ENCODE measurements around the gene CELF4.
A peak's percentile ranks its signal among the peaks of the same experiment; 100 is the strongest.
"Not testable (repeated sequence)": the region's sequence is repeated elsewhere in the genome, so short reads cannot be mapped to it uniquely, and the experiment has no call there.

The CELF4 gene

DNA sequence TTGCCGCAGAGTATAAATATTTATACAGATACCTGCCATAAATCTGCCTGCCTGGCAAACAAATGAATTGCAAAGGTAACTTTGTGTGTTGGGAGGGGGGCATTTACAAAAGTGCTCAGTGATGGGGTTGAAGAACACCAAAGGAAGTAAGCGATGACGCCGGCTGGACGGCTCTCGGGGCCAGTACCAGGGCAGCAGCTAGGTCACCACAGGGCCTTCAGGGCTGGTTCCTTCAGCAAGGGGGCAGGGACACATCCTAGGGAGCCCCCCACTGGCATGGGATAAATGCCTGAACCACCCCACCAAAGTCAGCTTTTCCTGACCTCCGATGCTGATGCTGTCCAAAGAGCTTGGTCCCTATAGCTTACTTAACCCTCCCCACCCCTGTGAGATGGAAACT is 190.4 kb downstream of the CELF4 start:
- H3K4me3 ChIP-seq (ENCODE audit: low read depth, low read length) = no peak overlapping the region
- H3K9me3 ChIP-seq (ENCODE audit: control insufficient read depth, insufficient read depth, low read depth, low read length) = no peaks in the 10 kb centered on the region
- no peak overlapping the region for H3K27ac ChIP-seq (ENCODE audit: low read depth, low read length)
- 0 out of 2 replicates have a peak, but pooled peaks cover 3% of the 10 kb centered on the region for H3K4me1 ChIP-seq (ENCODE audit: control insufficient read depth, insufficient read depth, low read length)
- H3K27me3 ChIP-seq (ENCODE audit: control insufficient read depth, insufficient read depth, low read length) = peaks cover 87% of the 10 kb centered on the region
- H3K36me3 ChIP-seq (ENCODE audit: control insufficient read depth, insufficient read depth, low read length) = no peaks in the 10 kb centered on the region
- H3K9ac ChIP-seq (ENCODE audit: low read length) = no peak overlapping the region

DNA sequence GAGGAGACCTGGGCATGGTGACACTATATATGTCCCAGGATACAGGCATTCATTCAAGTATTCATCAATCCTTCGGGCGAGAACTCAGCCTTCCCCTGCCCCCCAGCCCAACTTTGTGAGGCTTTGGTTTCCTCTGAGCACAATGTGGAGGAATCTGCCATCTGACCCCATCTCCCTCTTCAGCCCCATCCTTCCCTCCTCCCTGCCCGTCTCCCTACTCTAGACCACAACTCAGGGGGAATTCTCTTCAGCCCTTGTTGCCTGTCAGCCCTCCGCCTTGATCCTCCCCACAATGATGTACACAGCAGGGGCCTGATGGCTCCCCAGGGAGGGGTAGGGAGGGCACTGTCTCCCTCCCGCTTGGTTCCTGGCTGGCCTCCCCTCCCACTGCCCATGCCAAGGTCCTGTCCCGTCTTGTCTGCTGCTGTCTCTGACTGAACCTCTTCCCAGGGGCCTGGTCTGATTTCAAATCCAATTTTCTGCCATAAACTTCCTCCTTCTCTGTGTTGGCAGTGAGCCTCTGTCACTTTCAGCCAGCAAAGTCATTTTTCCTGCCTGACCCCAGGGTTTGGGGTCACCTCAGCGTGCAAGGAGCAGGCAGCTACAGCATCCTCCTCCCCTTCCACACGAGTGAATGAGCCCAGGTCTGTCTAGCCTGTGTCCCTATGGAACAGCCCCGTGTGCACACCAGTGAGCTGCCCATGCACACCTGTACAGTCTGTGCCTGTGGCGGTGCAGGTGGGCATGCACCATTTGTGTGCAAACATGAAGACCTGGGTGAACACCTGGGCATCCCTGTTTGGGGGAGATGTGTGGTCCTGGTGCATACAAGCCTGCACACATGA is 197.3 kb downstream of the CELF4 start:
- no peaks in the 10 kb centered on the region for H3K36me3 ChIP-seq (ENCODE audit: control insufficient read depth, insufficient read depth, low read length)
- no peak overlapping the region for H3K4me3 ChIP-seq (ENCODE audit: low read depth, low read length)
- H3K27ac ChIP-seq (ENCODE audit: low read depth, low read length) = no peak overlapping the region
- H3K27me3 ChIP-seq (ENCODE audit: control insufficient read depth, insufficient read depth, low read length) = peaks cover 91% of the 10 kb centered on the region
- H3K9ac ChIP-seq (ENCODE audit: low read length) = no peak overlapping the region
- no peaks in the 10 kb centered on the region for H3K9me3 ChIP-seq (ENCODE audit: control insufficient read depth, insufficient read depth, low read depth, low read length)
- H3K4me1 ChIP-seq (ENCODE audit: control insufficient read depth, insufficient read depth, low read length) = peaks cover 14% of the 10 kb centered on the region

DNA sequence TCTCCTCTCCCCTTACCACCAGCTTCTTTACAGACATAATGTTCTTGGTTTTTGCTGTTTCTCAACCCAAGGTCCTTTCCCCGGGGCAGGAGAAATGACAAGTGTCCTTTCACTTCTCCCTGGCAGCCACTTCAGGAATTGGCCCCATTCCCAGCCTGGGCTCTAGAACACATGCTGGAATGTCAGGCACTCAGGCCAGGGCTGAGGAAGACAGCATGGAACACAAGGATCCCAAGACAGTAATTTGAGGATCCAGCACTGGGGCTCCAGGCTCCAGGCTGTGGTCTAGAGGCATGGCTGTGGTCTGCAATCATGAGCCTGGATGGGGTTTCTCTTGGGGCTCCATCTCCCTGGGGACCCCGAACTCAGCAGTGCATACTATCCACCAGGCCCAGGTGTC is 201.4 kb downstream of the CELF4 start:
- no peak overlapping the region for H3K27ac ChIP-seq (ENCODE audit: low read depth, low read length)
- no peak overlapping the region for H3K4me3 ChIP-seq (ENCODE audit: low read depth, low read length)
- peaks cover 100% of the 10 kb centered on the region for H3K27me3 ChIP-seq (ENCODE audit: control insufficient read depth, insufficient read depth, low read length)
- H3K9me3 ChIP-seq (ENCODE audit: control insufficient read depth, insufficient read depth, low read depth, low read length) = no peaks in the 10 kb centered on the region
- no peak overlapping the region for H3K9ac ChIP-seq (ENCODE audit: low read length)
- H3K4me1 ChIP-seq (ENCODE audit: control insufficient read depth, insufficient read depth, low read length) = peaks cover 37% of the 10 kb centered on the region
- no peaks in the 10 kb centered on the region for H3K36me3 ChIP-seq (ENCODE audit: control insufficient read depth, insufficient read depth, low read length)

DNA sequence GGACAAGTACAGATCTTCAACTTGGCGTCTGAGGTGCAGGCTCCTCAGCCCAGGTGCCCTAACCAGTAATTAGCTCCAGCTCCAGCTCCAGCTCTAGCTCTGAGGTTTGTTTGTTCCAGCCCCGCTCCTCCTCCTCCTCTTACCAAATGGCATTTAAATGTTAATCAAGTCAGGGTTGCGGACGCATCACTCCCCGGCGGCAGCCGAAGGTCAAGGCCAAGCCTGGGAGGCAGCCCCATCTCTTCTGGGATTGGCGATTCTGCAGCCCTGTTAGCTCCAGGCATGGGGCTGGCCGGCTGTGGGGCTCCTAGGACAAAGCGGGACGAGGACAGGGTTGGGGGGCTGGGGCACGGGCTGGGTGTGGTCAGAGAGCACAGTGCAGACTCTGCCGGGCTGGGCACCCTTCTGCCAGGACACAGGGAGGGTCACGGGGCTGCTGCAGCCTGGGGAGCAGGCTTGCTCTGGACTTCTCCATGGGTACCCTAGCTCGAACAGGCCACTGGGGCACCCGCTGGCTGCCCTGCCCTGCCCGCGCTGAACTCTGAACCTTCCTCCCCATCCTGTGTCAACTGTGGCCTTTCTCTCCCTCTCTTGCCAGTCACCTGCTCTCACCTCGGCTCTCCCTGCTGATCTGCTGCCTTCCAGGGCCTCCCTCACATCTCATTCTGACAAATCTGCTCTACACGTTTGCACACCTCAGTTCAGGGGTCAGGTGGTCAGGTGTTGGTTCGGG is 203.3 kb downstream of the CELF4 start:
- H3K36me3 ChIP-seq (ENCODE audit: control insufficient read depth, insufficient read depth, low read length) = no peaks in the 10 kb centered on the region
- peaks cover 23% of the 10 kb centered on the region for H3K4me1 ChIP-seq (ENCODE audit: control insufficient read depth, insufficient read depth, low read length)
- H3K27me3 ChIP-seq (ENCODE audit: control insufficient read depth, insufficient read depth, low read length) = peaks cover 100% of the 10 kb centered on the region
- peak overlapping the region; percentile 39; the same call in 1 of the 2 replicates for H3K4me3 ChIP-seq (ENCODE audit: low read depth, low read length)
- no peak overlapping the region for H3K27ac ChIP-seq (ENCODE audit: low read depth, low read length)
- no peaks in the 10 kb centered on the region for H3K9me3 ChIP-seq (ENCODE audit: control insufficient read depth, insufficient read depth, low read depth, low read length)
- H3K9ac ChIP-seq (ENCODE audit: low read length) = no peak overlapping the region

DNA sequence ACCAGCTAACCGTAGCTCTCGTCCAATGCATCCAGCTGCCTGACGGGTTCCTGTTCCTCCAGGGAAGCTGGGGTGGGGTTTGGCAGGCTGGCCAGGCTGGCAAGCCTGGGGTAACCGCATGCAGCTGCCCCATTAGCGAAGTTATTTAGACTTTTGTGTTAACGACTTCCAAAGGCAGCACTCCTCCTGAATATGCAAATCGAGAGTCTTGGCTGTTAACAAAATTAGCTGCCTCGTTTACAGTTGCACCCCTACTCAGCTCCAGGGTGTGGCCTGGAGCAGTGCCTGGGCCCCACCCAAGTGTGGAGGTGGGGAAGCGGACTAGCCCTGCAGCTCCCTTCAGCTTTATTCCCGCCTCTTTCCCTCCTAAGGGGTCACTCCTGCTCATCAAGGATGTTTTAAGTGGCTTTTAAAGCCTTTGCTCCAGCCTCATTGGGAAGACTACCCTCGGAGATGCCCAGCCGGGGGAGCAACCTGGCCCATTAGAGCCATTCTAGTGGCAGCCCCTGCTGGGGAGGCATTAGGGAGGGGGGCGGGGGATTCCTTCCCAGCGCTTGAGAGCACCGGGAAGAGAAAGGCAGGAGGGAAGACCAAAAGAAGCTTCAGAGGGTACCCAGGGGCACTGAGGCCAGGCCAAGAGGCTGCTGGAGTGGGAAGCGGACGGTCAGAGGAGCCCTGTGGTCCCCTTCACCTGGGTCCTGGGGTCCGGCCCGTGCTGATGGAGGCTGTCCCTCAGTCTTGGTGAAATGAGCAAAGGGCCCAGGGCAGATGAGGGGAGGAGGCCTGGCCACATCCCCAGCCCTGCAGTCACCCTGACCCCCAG is 204.1 kb downstream of the CELF4 start:
- Histone ChIP-seq H3K9me3 (ENCODE audit: control insufficient read depth, insufficient read depth, low read depth, low read length) (no peaks in the 10 kb centered on the region), H3K27me3 (ENCODE audit: control insufficient read depth, insufficient read depth, low read length) (peaks cover 100% of the 10 kb centered on the region), H3K9ac (ENCODE audit: low read length) (no peak overlapping the region), H3K27ac (ENCODE audit: low read depth, low read length) (no peak overlapping the region), H3K4me1 (ENCODE audit: control insufficient read depth, insufficient read depth, low read length) (peaks cover 23% of the 10 kb centered on the region), H3K4me3 (ENCODE audit: low read depth, low read length) (peak overlapping the region; percentile 39), H3K36me3 (ENCODE audit: control insufficient read depth, insufficient read depth, low read length) (no peaks in the 10 kb centered on the region)

DNA sequence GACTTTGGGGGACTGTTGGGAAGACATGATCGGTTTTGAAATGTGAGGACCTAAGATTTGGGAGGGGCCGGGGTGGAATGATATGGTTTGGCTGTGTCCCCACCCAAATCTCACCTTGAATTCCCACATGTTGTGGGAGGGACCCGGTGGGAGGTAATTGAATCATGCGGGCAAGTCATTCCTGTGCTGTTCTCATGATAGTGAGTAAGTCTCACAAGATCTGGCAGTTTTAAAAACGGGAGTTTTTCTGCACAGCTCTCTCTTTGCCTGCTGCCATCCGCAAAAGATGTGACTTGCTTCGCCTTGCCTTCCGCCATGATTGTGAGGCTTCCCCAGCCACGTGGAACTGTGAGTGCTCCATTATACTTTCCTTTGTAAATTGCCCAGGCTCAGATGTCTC is 207.5 kb downstream of the CELF4 start:
- peaks cover 23% of the 10 kb centered on the region for H3K4me1 ChIP-seq (ENCODE audit: control insufficient read depth, insufficient read depth, low read length)
- H3K4me3 ChIP-seq (ENCODE audit: low read depth, low read length); H3K36me3 ChIP-seq (ENCODE audit: control insufficient read depth, insufficient read depth, low read length); H3K9ac ChIP-seq (ENCODE audit: low read length); H3K9me3 ChIP-seq (ENCODE audit: control insufficient read depth, insufficient read depth, low read depth, low read length); H3K27ac ChIP-seq (ENCODE audit: low read depth, low read length): not testable (repeated sequence)
- H3K27me3 ChIP-seq (ENCODE audit: control insufficient read depth, insufficient read depth, low read length) = peaks cover 74% of the 10 kb centered on the region

DNA sequence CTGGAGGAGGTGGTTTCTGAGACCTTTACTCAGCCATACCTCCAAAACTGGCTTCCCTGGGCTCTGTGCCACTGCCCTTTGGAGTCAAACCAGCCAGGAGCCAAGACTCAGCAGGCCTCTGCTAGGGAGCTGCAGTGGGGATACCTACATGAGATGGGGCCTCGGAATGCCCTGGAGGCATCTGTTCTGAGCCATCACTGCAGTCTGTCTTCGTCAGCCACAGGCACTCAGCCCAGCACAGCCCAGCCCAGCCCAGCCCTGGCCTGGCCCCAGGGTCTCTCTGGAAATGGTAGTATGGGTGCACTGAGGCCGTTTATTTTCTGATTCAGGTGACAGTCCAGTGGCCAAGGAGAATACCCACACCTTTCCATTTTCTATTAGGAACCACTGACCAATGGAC is 209.8 kb downstream of the CELF4 start:
- peaks cover 4% of the 10 kb centered on the region for H3K4me1 ChIP-seq (ENCODE audit: control insufficient read depth, insufficient read depth, low read length)
- H3K4me3 ChIP-seq (ENCODE audit: low read depth, low read length) = no peak overlapping the region
- H3K9ac ChIP-seq (ENCODE audit: low read length) = no peak overlapping the region

DNA sequence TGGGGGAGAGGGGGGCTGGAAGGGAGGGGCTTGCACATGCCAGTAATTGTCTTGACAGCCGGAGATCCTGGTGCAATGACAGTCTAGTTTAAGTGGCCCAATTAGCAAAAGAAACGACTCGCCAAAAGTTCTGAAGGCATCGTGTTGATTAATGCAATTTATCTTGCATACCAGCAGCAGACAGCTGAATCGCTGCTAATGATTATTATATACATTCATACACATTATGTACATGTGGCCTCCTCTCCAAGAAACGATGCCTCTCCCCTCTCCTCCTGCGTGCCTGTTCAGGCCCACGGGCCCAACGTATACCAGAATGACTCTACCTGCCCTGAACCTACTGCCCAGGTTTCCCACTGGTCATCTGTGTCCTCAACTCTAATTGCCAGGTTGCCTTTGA is 214.5 kb downstream of the CELF4 start:
- Histone ChIP-seq H3K9me3 (ENCODE audit: control insufficient read depth, insufficient read depth, low read depth, low read length) (no peaks in the 10 kb centered on the region), H3K27me3 (ENCODE audit: control insufficient read depth, insufficient read depth, low read length) (peaks cover 26% of the 10 kb centered on the region; the same call in 1 of the 2 replicates), H3K27ac (ENCODE audit: low read depth, low read length) (no peak overlapping the region), H3K4me1 (ENCODE audit: control insufficient read depth, insufficient read depth, low read length) (peaks cover 10% of the 10 kb centered on the region; the same call in 1 of the 2 replicates), H3K4me3 (ENCODE audit: low read depth, low read length) (no peak overlapping the region), H3K36me3 (ENCODE audit: control insufficient read depth, insufficient read depth, low read length) (no peaks in the 10 kb centered on the region), H3K9ac (ENCODE audit: low read length) (no peak overlapping the region)

More for the DNA sequence above, 209.8 kb downstream of the CELF4 start:
- Histone ChIP-seq H3K27me3 (ENCODE audit: control insufficient read depth, insufficient read depth, low read length) (peaks cover 59% of the 10 kb centered on the region), H3K27ac (ENCODE audit: low read depth, low read length) (no peak overlapping the region), H3K9me3 (ENCODE audit: control insufficient read depth, insufficient read depth, low read depth, low read length) (no peaks in the 10 kb centered on the region), H3K36me3 (ENCODE audit: control insufficient read depth, insufficient read depth, low read length) (no peaks in the 10 kb centered on the region)

DNA sequence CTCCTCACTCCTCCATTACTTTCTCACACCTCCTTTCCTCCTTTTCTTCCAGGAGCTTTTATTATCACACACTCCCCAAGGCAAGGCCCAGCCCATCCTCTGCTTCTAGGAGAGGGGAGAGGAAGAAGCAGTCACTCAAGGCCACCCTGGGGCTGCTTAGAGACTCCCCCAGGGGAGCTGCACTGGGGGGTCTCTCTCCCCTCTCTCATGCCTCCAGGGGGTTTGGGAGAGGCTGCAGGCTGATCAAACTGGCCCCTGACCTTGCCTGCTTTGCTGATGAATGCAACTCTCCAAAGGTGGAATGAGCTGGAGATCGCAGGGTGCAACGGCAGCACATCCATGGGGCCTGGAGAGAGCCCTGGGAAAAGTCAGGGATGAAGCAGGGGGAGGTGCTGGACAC is 216.9 kb downstream of the CELF4 start:
- peaks cover 18% of the 10 kb centered on the region; the same call in 1 of the 2 replicates for H3K4me1 ChIP-seq (ENCODE audit: control insufficient read depth, insufficient read depth, low read length)
- H3K9ac ChIP-seq (ENCODE audit: low read length) = no peak overlapping the region
- no peaks in the 10 kb centered on the region for H3K36me3 ChIP-seq (ENCODE audit: control insufficient read depth, insufficient read depth, low read length)
- H3K4me3 ChIP-seq (ENCODE audit: low read depth, low read length) = no peak overlapping the region
- H3K27me3 ChIP-seq (ENCODE audit: control insufficient read depth, insufficient read depth, low read length) = peaks cover 38% of the 10 kb centered on the region
- no peaks in the 10 kb centered on the region for H3K9me3 ChIP-seq (ENCODE audit: control insufficient read depth, insufficient read depth, low read depth, low read length)
- no peak overlapping the region for H3K27ac ChIP-seq (ENCODE audit: low read depth, low read length)

DNA sequence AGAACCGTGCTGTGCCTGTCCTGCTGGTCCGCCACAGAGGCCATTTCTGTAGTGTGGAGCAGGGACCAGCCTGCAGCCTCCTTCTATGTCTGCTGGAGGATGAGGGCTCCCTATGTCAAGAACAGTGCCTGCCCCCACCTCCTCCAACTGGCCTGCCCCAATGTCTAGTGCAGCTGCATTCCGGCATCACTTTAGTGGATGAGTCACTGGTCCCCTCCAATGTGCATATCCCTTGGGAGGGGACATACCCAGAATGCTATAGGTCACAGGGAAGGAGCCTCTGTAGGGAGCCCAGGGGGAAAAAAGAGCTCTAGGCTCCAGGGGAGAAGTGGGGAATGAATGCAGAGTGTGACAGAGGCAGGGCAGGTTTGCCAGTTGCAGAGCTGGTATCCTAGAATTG is 219.6 kb downstream of the CELF4 start:
- H3K4me3 ChIP-seq (ENCODE audit: low read depth, low read length) = no peak overlapping the region
- H3K27me3 ChIP-seq (ENCODE audit: control insufficient read depth, insufficient read depth, low read length) = peaks cover 34% of the 10 kb centered on the region
- H3K4me1 ChIP-seq (ENCODE audit: control insufficient read depth, insufficient read depth, low read length) = peaks cover 24% of the 10 kb centered on the region; the same call in 1 of the 2 replicates
- H3K9ac ChIP-seq (ENCODE audit: low read length) = no peak overlapping the region
- H3K27ac ChIP-seq (ENCODE audit: low read depth, low read length) = no peak overlapping the region
- H3K9me3 ChIP-seq (ENCODE audit: control insufficient read depth, insufficient read depth, low read depth, low read length) = no peaks in the 10 kb centered on the region
- H3K36me3 ChIP-seq (ENCODE audit: control insufficient read depth, insufficient read depth, low read length) = no peaks in the 10 kb centered on the region

All from HUES6 (cell line).